Effector memory CD4-positive, alpha-beta T cell (primary cell): Measurements from ENCODE around the gene BHLHA15.

Source experiments
- DNase-seq, 3 donors: peaks; one replicate each; pipeline ENCODE4 v3.0.0-alpha.2; 2020
- H3K27ac ChIP-seq: 2 replicates; pipeline ENCODE4 v1.7.0; 2013; ENCODE audit warnings: mild to moderate bottlenecking, low read length, moderate library complexity; ENCODE audit not compliant: insufficient read depth, poor library complexity, severe bottlenecking
- H3K27me3 ChIP-seq: replicated peaks from 2 replicates; pipeline ENCODE4 v1.7.0; 2013; ENCODE audit warnings: mild to moderate bottlenecking, low read length; ENCODE audit not compliant: insufficient read depth, control insufficient read depth, poor library complexity, severe bottlenecking
- H3K36me3 ChIP-seq: 2 replicates; pipeline ENCODE4 v1.7.0; 2013; ENCODE audit warnings: mild to moderate bottlenecking, low read length, moderate library complexity; ENCODE audit not compliant: control insufficient read depth, insufficient read depth
- H3K4me1 ChIP-seq: 2 replicates; pipeline ENCODE4 v1.7.0; 2013; ENCODE audit warnings: low read length, mild to moderate bottlenecking; ENCODE audit not compliant: control insufficient read depth, insufficient read depth, poor library complexity, severe bottlenecking
- H3K4me3 ChIP-seq: 2 replicates; pipeline ENCODE4 v1.7.0; 2013; ENCODE audit warnings: low read length, low read depth, mild to moderate bottlenecking; ENCODE audit not compliant: insufficient read depth, poor library complexity, severe bottlenecking
- H3K9me3 ChIP-seq: 2 replicates; pipeline ENCODE4 v1.7.0; 2013; ENCODE audit warnings: mild to moderate bottlenecking, low read length, moderate library complexity; ENCODE audit not compliant: control insufficient read depth

Gene BHLHA15

GRCh38 chr7:98233219-98234070 lies 22.2 kb downstream of the BHLHA15 start:
- Histone ChIP-seq H3K36me3 (peaks cover 51% of the 10 kb centered on the region), H3K27ac (no peak overlapping the region), H3K27me3 (no peaks in the 10 kb centered on the region), H3K4me3 (no peak overlapping the region), H3K9me3 (no peaks in the 10 kb centered on the region), H3K4me1 (no peaks in the 10 kb centered on the region)
- no peak for DNase-seq

- Histone ChIP-seq H3K9me3 (no peaks in the 10 kb centered on the region), H3K4me1 (no peaks in the 10 kb centered on the region), H3K27ac (no peak overlapping the region), H3K4me3 (no peak overlapping the region), H3K36me3 (peaks cover 57% of the 10 kb centered on the region), H3K27me3 (no peaks in the 10 kb centered on the region)
- DNase-seq, result no peak
Measured at GRCh38 chr7:98234429-98235147, 23.3 kb downstream of the BHLHA15 start.

GRCh38 chr7:98235901-98236300 lies 24.7 kb downstream of the BHLHA15 start:
- DNase-seq, result no peak
- Histone ChIP-seq H3K4me3 (no peak overlapping the region), H3K9me3 (no peaks in the 10 kb centered on the region), H3K27ac (no peak overlapping the region), H3K27me3 (no peaks in the 10 kb centered on the region), H3K36me3 (peaks cover 59% of the 10 kb centered on the region), H3K4me1 (no peaks in the 10 kb centered on the region)

GRCh38 chr7:98236355-98237185 lies 25.3 kb downstream of the BHLHA15 start:
- H3K9me3 ChIP-seq, result no peaks in the 10 kb centered on the region
- peaks cover 58% of the 10 kb centered on the region for H3K36me3 ChIP-seq
- no peaks in the 10 kb centered on the region for H3K27me3 ChIP-seq
- H3K27ac ChIP-seq, result no peak overlapping the region
- no peak overlapping the region for H3K4me3 ChIP-seq
- no peaks in the 10 kb centered on the region for H3K4me1 ChIP-seq
- DNase-seq, result no peak

DNA sequence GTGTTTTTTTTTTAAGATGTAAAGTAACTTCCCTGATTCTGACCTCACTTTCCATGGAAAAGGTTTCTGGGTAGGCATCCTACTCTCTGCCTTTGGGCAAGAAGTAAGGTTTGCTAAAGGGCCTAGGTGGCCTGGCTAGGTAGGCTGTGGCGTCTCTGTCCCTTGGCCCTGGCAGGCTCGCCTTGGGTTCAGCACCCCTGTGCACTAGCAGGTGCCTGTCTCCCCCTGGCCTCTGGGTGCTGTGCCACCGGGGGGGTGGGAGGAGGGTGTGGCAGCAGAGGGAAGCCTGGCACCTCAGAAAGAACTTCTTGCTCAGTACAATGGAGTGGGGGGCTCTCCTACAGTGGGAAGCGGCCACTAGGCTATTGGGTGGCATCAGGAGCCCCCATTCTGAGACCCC lies 26.8 kb downstream of the BHLHA15 start:
- Histone ChIP-seq H3K27me3 (no peaks in the 10 kb centered on the region), H3K36me3 (peaks cover 53% of the 10 kb centered on the region), H3K4me3 (no peak overlapping the region), H3K4me1 (no peaks in the 10 kb centered on the region), H3K27ac (no peak overlapping the region), H3K9me3 (no peaks in the 10 kb centered on the region)
- DNase-seq, result no peak

- no peaks in the 10 kb centered on the region for H3K4me1 ChIP-seq
- no peak overlapping the region for H3K4me3 ChIP-seq
- no peak overlapping the region for H3K27ac ChIP-seq
- no peak for DNase-seq
- H3K27me3 ChIP-seq, result no peaks in the 10 kb centered on the region
- H3K36me3 ChIP-seq, result peaks cover 53% of the 10 kb centered on the region
- H3K9me3 ChIP-seq, result no peaks in the 10 kb centered on the region
Measured at GRCh38 chr7:98238976-98239375, 27.7 kb downstream of the BHLHA15 start.

GRCh38 chr7:98240961-98241673 lies 29.9 kb downstream of the BHLHA15 start:
- H3K36me3 ChIP-seq, result peaks cover 72% of the 10 kb centered on the region
- DNase-seq, result no peak
- no peak overlapping the region for H3K27ac ChIP-seq

GRCh38 chr7:98241674-98242241 lies 30.5 kb downstream of the BHLHA15 start:
- H3K27ac ChIP-seq, result no peak overlapping the region
- no peaks in the 10 kb centered on the region for H3K9me3 ChIP-seq
- H3K36me3 ChIP-seq, result peaks cover 72% of the 10 kb centered on the region

More at GRCh38 chr7:98240961-98241673, 29.9 kb downstream of the BHLHA15 start:
- H3K4me1 ChIP-seq, result no peaks in the 10 kb centered on the region
- H3K4me3 ChIP-seq, result no peak overlapping the region
- no peaks in the 10 kb centered on the region for H3K27me3 ChIP-seq
- H3K9me3 ChIP-seq, result no peaks in the 10 kb centered on the region

DNA sequence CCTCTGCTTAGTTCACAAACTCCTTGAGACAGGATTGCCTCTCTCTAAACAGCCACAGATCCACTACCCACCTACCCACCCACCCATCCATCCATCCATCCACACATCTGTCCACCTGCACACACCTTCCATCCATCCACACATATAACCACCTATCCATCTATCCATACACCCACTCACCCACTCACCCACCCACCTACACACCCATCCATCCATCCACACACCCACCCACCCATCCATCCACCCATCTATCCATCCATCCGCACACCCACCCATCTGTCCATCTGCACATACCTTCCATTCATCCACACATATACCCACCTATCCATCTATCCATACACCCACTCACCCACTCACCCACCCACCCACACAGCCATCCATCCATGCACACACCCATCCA lies 31.1 kb downstream of the BHLHA15 start:
- peaks cover 71% of the 10 kb centered on the region for H3K36me3 ChIP-seq

More at GRCh38 chr7:98241674-98242241, 30.5 kb downstream of the BHLHA15 start:
- Histone ChIP-seq H3K4me3 (no peak overlapping the region), H3K27me3 (no peaks in the 10 kb centered on the region), H3K4me1 (no peaks in the 10 kb centered on the region)
- no peak for DNase-seq

More for the DNA sequence above, 31.1 kb downstream of the BHLHA15 start:
- Histone ChIP-seq H3K4me1 (peaks cover 2% of the 10 kb centered on the region), H3K4me3 (no peak overlapping the region), H3K27me3 (no peaks in the 10 kb centered on the region), H3K27ac (no peak overlapping the region), H3K9me3 (no peaks in the 10 kb centered on the region)
- DNase-seq, result no peak
